Cerebellar cortex (tissue), 1 donor: ENCODE data around the gene CNTNAP5.

Experiments used
- DNase-seq: peaks from one replicate; pipeline ENCODE4 v3.0.0-alpha.2; 2015; ENCODE audit warnings: low spot score

Gene CNTNAP5

DNA sequence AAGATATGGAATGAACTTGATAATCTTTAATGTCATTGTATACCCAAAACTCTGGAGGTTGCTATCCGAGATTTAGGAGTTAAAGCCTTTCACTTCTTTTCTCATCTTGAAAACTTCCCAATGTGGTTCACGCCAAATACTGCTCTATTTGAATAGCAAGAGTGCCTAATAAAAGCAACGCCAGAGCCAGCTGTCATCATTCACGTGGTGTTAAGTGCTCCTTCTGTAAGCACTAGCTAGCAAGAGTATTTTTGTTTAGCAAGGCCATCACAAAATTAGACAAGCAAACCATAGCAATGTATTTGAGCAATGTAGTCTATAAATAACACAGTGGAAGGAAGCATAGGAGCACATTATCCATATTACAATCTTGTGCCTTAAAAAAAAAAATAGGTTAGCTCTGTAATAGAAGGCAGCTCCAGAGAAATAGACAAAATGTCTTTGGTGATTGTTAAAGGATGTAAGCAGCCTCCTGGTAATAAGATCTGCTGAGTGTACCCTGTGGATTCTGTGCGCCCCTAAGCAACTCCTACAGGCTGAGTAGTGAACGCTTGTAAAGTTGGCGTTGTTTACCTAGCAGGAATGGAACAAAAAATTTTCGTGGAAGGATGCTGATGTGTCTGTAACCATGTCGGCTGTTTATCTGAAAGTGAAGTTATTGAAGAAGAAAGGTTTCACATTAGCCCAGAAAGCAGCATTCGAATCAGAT, 518.0 kb downstream of the CNTNAP5 start:
- no peak for DNase-seq

DNA sequence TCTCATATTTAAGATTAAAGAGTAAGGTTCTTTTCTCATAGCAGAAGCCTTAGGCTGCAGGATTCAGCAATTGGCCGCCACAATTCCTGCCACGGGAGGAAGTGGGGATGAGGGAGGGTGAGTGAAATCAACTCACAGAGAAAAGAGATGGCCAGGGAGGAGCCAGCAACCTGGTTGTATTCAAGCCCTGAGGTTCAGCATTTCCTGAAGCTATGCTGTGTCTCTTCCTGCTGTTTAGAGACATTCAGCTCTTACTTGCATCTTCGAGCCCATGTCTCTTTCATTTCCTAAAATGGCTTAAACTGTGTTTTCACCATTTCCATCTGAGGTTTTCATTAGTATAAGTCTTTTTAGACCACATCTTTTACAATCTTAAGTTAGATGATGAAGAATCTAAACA, 522.6 kb downstream of the CNTNAP5 start:
- DNase-seq, result no peak

DNA sequence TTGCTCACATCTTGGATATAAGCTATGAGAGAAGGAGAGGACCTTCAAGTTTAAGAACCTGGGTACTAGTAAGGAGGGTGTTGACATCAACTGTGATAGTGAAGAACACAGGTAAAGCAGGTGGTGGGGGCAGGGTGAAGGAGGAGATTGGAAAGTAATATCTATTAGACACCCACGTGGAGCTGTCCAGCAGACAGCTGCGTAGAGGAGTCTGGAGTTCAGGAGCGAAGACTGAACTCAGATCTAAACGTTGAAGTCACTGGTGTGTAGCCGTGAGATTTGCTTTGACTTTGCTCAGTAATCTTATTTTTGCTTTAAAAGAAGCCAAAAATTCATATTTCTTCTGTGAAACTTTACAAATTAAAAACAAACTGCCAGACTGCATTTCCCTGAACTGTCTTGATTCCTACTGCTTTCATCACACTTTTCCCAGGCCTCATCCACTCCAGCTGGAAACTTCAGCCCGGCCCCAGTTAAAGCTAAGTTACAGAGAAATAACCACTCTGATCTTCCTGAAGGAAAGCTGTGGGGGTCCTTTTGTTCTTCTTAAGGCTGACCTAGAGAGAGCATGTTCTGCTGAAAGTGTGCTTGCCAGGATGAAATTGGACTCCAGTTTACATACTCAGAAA, 533.3 kb downstream of the CNTNAP5 start:
- DNase-seq, result no peak

DNA sequence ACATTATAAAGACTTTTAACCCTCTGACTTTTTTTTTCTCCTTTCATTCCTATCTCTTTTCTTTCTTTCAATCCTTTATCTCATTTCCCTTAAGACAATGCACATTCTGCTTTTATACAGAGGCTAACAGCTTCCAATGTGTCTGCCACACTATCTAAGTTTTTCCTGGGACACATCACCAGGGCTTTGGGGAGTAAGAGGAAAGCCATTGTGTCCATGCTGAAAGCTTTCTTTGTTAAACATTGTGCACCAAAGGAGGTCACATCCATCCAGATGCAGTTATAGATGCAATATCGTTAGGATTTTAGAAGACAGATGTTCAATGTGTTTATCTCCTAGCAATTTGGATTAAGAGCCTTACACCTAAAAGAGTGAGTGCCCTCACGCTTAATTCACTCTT, 534.1 kb downstream of the CNTNAP5 start:
- no peak for DNase-seq

DNA sequence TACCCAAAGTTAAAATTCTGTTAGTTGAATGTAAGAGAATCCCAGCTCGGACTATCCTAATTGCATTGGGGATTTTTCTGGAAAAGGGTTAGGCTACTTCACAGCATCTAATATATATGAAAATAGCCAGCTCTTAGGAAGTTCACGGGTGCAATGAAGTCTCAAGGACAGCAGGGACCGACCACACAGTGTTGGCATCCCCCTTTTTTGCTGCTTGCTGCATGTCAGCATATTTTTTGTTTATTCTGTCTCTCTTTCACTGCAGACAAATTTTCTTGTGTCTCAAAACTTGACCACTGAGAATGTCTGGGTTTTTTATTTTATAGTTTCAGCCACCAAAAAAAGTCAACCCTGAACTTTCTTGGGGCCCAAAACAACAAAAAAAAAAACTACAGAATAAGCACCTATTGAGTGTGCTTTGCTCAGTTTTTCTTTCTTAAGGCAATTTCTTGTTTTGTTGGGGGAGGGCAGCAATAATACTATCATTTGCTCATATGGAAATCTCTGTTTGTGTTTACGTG, 535.6 kb downstream of the CNTNAP5 start:
- DNase-seq, result no peak

DNA sequence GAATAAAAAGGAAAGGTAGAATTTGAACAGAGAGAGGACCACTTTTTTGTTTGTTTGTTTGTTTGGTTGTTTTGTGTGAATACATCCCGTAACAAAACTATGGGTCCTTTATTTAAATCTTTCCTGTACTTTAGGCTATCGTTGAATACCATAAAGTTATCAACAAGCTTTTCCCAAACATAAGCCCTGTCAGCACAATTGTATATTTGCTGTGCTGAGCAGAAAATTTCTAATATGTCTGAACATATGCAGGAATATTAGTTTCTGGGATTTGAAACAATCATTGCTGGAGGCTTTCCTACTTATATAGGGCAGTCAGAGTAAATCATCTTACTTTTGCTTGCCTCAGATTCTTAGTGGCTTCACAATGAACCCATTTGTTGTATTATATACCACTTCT, 536.4 kb downstream of the CNTNAP5 start:
- DNase-seq, result no peak

DNA sequence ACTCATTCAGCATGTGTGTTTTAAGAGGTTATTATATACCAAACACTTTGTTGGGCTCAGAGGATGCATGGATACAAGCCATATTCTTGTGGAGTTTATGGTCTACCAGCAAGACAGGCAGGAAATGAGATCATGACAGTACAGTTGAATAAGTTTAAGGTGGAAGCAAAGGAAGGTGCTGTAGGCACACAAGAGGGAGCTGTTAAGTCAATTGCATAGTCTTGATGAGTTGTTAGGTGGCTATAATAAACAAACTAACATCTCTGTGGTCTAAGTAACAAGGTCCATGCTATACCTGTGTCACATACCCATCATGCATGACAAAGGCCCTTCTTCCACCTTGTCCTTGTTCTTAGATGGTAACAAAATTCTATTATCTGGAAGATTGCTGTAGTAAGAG, 538.3 kb downstream of the CNTNAP5 start:
- no peak for DNase-seq

DNA sequence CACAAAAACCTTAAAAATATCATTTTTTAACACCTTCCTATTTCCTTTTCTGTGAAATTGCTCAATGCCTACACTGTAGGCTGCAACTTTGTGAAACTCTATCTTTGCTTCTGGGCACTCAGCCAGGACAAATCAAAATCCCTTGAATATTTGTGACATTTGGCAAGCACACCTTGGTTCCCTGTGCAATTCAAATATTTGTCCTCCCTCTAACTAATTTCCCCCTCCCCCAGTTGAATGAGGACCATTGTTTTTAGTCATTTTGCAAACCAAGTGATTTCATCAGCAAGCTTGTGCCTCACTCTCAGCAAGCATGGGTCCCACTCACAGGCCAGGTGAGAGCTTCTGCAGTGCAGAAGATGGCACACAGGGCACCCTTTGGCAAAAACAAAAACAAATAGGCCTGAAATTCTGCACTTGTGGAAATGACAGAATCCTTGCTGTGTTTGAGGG, 541.5 kb downstream of the CNTNAP5 start:
- no peak for DNase-seq

DNA sequence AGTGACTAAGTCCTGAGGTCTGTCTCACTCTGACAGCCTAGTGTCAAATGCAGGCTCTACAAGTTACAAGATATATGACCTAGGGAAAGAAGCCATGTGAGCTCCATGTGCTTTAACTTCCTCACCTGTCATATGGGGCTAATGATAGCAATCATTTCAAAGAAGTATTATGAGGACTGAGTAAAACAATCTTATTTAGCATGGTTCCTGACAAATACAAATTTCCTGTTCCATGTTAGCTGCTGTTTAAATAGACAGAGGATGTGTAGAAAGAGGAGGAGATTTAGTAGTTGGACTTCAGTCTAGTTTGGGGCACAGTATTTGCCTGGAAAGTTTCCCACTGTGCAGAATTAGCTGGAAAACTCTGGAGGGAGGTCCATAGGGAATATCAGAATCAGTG, 545.8 kb downstream of the CNTNAP5 start:
- no peak for DNase-seq

DNA sequence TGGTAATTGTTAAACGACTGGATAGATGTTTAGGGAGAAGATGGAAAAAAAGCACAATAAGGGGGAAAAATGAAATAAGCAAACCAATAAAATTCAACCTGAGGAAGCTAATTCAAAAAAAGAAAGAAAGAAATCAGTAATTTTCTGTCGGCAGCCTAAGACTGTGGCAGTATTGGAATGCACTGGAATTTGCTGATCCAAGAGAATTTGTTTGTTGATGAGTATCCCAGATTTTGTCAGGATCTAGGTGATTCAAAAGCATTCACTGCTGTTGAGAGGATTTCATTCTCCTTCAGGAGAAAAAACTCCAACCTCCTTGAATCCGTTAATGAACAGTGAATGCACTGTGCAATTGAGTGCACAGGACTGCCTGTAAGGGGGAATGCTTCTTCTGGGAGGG, 546.7 kb downstream of the CNTNAP5 start:
- DNase-seq, result no peak

DNA sequence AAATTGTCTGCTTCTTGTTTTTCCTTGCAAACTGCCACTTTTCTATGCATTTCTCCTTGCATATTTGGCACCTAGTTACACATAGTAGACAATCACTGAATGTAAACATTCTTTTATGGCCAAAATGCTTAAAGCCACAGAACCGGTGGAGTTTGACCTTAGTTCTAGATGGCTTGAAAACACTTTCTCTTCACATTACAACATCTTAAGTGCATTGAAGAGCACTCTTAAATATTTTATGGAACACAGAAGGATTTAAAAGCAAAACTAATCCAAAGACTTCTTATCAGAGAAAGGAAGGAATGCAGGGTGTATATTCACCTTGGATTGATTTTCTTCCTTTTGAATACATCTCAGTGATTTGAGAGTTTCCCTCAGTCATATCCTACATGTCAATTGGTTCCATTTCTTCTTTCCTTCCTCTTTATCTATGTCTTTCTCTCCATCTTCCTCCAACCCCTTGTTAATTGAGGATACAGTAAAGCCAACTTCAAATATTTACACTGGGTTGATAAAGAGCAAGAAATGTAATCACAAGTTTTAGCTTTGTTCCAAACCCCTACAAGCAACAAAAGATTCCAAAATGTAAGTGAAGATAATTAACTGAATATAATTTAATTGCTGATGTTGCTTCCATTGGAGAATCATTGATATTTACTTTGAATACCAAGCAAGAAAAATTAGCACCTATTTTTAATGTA, 548.0 kb downstream of the CNTNAP5 start:
- DNase-seq, result no peak

DNA sequence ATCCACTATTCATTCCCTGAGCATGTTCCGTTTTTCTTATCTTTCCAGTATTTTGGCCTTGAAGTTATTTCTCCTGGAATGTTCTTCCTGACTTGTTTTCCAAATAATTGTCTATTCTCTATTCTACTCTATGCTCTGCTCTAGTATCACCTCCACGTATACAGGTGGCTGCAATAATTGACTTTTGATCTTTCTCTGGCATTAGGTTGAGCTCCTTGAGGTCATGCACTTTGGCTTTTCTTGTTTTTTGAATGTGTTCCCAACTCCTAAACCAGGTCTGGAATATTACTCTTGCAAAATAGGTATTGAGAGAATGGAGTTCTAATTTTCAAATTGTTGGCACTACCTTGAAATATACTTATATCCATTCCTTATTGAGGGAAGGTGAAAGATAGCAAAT, 550.4 kb downstream of the CNTNAP5 start:
- DNase-seq, result no peak

DNA sequence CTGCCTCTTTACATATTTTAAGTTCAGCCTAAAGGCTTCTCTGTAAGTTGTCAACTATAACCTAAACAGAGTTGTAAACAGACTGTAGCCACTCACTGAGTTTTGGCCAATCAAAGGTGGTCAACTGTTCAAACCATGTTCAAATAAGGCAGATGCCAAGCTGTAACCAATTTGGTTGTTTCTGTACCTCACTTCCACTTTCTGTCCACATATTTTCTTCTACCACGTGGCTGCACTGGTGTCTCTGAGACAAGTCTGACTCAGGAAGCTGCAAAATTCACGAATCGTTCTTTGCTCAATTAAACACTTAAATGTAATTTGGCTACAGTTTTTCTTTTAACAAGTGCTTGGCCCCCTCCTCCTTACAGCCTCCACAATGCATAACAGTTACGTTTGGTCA, 555.2 kb downstream of the CNTNAP5 start:
- DNase-seq, result no peak

DNA sequence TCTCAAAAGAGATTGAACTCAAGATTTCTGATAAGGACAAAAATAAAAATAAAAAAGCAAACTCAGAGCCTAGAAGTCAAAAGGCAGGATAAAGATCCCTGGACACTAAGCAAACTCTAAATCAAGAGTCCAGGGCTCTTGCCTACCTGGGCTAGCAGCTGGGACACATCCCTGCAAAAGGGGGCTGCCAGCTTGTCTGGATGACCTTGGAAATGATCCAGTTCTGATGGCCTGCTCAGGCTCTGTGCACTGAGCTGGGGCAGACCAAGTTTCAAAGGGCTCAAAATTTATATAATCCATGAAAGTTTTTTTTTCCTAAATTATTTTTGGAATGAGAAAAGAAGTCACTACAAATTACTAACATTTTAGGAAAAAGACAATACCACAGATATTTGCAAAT, 557.3 kb downstream of the CNTNAP5 start:
- DNase-seq, result no peak

DNA sequence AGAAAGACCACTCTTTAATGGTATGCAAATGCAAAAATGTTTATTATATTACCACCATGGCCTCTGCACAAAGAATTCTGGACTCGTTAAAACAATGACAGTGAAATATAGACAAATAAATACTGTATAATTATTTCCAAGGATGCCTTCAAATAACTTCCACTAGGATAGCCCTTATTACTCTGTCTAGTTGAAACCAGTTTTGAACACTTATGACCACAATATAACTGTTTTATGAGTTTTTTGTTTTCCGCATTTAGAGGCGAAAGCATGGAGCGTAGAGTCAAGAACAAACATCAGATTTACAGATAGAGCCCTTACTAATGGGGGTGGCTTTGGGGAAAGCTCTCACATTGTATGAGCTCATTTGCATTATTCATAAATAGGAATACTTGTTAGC, 559.5 kb downstream of the CNTNAP5 start:
- DNase-seq, result no peak

DNA sequence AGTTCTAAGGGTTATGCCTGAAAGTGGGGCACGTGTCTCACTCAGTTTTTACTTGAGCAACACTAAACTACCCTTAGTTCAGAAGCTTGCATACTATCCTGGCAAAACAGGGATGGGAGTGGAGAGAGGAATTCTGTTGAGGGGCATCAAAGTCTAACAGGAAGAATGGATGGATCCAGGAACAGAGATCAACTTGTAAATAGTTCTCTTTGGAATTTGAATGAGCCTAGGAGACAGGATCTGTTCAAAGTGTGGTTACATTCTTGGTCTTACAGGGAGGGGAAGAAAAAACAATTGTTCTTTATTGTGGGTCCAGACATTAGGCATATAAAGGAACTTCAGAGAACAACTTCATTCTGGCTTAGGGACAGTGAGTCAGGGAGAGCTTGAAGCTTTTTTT, 560.2 kb downstream of the CNTNAP5 start:
- DNase-seq, result no peak

DNA sequence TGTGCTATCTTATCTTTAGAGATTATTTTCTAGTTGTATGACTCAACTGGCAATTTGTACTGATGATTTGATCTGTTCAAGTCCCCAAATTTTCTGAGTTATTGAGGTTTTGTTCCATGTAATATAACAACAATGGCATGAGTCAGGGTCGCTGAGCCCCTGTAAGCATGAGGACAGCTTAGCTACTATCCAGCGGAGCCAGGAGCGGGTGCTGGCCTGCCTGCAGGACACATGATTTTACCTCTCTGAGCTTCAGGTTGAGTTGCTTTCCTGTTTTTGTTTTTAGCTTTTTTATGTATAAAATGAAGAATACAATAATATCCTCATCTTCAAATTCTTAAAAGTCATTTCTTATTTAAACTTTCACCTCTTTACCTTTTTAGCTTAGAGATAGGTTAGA, 561.1 kb downstream of the CNTNAP5 start:
- no peak for DNase-seq

DNA sequence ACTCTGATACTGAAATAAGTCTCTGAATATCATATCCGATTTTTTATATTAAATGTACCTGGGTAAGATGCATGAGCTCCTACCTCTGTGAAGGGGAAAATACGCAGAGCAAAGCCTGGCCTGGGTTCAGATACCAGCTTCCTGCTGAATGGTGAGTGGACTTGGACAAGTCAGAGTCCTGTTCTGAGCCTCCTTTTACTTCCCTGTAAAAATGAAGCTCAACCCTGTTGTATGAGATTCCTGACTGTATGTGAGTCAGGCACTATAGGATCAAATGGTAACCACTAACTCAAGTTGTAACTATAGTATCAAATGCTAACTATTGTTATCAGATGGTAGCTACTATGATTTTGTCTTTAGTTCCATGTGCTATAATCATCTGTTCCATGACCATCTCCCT, 561.7 kb downstream of the CNTNAP5 start:
- no peak for DNase-seq

DNA sequence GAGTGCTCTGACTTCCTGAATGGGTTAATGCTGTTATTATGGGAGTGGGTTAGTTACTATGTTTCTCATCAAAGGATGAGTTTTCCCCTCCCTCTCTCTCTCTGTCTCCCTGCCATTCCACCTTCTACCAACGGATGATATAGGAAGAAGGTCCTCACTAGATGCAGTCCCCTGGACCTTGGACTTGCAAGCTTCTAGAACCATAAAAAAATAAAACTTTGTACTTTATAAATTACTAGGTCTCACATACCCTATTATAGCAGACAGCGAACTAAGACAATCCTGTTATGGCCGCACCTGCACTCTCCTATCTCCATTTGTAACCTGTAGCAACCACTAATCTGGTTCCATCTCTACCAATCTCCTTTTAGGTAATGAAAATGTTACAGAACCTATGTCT, 564.9 kb downstream of the CNTNAP5 start:
- no peak for DNase-seq

DNA sequence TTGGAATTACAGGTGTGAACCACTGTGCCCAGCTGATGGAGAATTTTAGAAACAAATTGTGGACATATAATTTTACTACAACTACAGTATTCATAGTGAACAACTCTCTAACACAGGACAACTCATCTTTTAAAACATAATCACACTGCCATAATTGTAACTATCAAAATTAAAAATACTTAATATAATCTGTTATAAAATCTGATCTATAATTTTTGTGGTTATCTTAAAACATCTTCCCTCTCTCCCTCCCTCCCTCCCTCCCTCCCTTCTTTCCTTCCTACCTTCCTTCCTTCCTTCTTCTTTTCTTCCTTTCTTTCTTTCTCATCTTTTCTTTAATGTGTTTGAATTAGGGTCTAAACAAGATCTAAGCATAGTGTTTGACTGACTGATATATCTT, 577.7 kb downstream of the CNTNAP5 start:
- DNase-seq, result no peak

DNA sequence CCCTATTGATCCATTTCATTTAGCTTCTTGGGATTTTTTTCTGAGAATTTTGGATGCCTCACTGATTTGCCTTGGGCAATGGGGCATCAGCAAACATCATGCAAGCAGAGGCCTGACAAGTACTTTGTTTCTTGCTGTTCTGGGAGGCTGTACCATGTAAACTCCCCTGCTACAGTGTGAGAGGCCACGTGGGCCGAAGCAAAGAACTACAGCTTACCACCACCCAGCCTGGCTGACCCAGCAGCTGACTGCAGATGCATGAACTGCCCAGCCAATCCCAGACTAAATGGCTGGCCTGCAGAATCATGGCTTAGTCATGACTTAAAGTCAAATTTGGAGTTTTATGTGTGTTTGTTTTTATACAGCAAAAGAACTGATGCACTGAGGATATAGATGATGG, 579.9 kb downstream of the CNTNAP5 start:
- DNase-seq, result no peak

DNA sequence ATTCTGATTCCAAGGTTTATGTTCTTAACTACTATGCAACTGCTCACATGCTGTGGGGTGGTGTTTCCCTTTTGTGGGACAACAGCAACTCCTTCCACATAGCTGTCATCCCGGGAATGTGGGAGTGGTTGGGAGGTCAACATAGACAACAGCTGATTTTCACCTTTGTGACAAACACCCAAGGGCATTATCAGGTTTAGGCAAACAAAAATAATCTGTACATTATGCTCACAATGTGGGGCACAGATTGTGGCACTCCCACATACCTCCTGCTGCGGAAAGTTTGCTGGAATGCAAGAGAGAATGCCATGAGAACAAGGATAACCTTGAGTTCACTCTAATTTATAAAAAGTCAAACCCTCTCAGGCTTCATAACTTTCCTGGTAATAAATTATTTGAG, 582.6 kb downstream of the CNTNAP5 start:
- DNase-seq, result no peak

DNA sequence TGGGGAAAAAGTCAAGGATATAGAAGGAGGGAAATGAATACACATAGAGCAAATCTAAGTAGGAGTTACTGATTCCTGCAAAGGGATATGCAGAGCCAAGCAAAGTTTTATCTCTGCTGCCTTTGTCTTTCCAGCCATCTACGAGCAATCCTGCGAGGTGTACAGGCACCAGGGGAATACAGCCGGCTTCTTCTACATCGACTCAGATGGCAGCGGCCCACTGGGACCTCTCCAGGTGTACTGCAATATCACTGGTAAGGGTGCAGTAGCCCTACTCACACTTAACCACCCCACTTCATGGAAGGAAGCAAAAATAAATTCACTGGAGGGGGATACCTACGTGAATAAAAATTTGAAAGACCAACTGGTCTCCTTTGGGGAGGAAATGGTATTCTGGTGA, 584.6 kb downstream of the CNTNAP5 start:
- DNase-seq, result no peak
